Measurements from ENCODE around the gene LGALS3BP.
A peak's percentile ranks its signal among the peaks of the same experiment; 100 is the strongest.

The LGALS3BP gene

DNA sequence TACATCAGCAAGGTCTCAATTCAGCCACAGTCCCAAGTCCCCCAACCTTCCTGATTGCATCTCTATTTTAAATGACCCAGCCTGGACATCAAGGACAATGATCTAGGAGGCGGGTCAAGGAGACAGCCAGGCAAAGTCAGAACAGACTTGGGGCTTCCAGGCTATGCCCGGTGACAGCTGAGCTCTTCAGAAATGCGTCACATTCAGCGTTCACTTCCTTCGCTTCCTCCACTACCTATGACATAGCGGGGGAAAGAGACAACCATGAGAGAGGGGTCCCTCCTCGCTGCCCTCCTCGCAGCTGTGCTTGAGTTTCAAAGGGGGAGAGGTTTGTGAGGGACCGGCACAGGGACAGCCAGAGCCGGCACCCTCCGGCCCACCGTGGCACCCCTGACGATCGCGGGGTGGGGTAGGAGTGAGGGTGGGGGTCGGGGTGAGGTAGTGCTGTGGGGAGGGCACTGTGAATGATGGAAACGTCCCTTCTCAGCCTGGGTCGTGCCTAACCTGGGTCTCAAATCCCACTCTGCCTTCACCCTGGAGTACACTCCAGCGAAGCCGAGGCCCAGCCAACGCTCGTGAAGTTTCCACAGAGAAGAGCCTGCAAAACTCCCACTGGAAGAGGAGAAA, 12.3 kb upstream of the LGALS3BP start:
- no peak overlapping the region for H3K4me3 Mint-ChIP-seq
- DNase-seq: no peak
- H3K27ac Mint-ChIP-seq: no peak overlapping the region
- peaks cover 5 to 8% of the 10 kb centered on the region in 2 donors for H3K4me1 Mint-ChIP-seq (ENCODE audit: low read depth in 2 of 2)
- ATAC-seq (replicated peaks): no peak
- no peaks in the 10 kb centered on the region for H3K9me3 Mint-ChIP-seq
- peaks cover 51% of the 10 kb centered on the region for H3K36me3 Mint-ChIP-seq (ENCODE audit: insufficient read depth)
- no peaks in the 10 kb centered on the region for H3K27me3 Mint-ChIP-seq

- no peak for DNase-seq
- peaks cover 47% of the 10 kb centered on the region for H3K36me3 Mint-ChIP-seq (ENCODE audit: insufficient read depth)
- no peak for ATAC-seq (replicated peaks)
- H3K4me3 Mint-ChIP-seq: no peak overlapping the region
- H3K4me1 Mint-ChIP-seq (ENCODE audit: low read depth in 2 of 2): peaks cover 11 to 16% of the 10 kb centered on the region in 2 donors
- no peaks in the 10 kb centered on the region for H3K27me3 Mint-ChIP-seq
- H3K27ac Mint-ChIP-seq: no peak overlapping the region
- H3K9me3 Mint-ChIP-seq: no peaks in the 10 kb centered on the region
Measured at GRCh38 chr17:78991017-78991738, 11.5 kb upstream of the LGALS3BP start.

DNA sequence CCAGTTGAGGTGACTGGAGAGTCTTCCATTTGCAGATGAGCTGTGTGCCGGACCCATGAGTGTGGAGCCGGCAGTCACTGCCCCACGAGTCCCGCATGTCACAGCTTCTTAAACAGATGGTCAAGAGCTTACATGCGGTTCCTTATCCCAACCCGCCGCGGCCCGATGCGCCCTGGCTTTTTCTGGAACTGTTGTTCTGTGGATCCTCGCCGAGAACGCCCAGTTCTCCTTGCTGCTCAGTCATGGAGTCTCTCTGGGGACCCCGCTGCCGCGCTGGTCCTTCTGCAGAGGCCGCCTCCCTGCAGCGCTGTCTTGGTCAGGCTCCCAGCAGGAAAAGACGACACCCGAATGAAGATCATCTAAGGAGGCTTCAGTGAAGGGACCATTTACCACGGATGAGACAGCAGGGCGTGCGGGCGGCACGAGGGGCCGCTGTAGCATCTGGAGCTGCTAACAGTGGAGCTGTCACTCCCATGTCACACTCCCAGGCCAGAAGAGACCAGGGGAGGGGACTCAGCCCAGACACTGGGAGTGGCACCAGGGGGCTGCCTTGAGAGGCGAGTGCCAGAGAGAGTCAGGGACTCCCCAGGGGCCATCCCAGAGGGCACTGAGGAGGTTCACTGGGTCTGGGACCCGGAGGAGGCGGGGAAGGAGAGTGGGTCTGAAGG, 10.8 kb upstream of the LGALS3BP start:
- Mint-ChIP-seq H3K4me1 (ENCODE audit: low read depth in 2 of 2) (peaks cover 11 to 16% of the 10 kb centered on the region in 2 donors), H3K36me3 (ENCODE audit: insufficient read depth) (peaks cover 40% of the 10 kb centered on the region), H3K27me3 (no peaks in the 10 kb centered on the region), H3K27ac (peak overlapping the region in 1 of 2 donors; percentile 46), H3K4me3 (no peak overlapping the region), H3K9me3 (no peaks in the 10 kb centered on the region)
- DNase-seq: no peak
- ATAC-seq (replicated peaks): no peak

- no peak for ATAC-seq (replicated peaks)
- Mint-ChIP-seq H3K9me3 (no peaks in the 10 kb centered on the region), H3K27me3 (no peaks in the 10 kb centered on the region), H3K4me3 (no peak overlapping the region), H3K27ac (no peak overlapping the region), H3K4me1 (ENCODE audit: low read depth in 2 of 2) (peaks cover 11 to 14% of the 10 kb centered on the region in 2 donors), H3K36me3 (ENCODE audit: insufficient read depth) (peaks cover 34% of the 10 kb centered on the region)
- no peak for DNase-seq
Measured at GRCh38 chr17:78988152-78988551, 8.4 kb upstream of the LGALS3BP start.

GRCh38 chr17:78986649-78987328, 7.1 kb upstream of the LGALS3BP start:
- DNase-seq (no peak), ATAC-seq (replicated peaks) (no peak)
- H3K4me3 Mint-ChIP-seq: no peak overlapping the region
- no peak overlapping the region for H3K27ac Mint-ChIP-seq
- peaks cover 6 to 9% of the 10 kb centered on the region in 2 donors for H3K4me1 Mint-ChIP-seq (ENCODE audit: low read depth in 2 of 2)
- no peaks in the 10 kb centered on the region for H3K9me3 Mint-ChIP-seq
- no peaks in the 10 kb centered on the region for H3K27me3 Mint-ChIP-seq
- H3K36me3 Mint-ChIP-seq (ENCODE audit: insufficient read depth): peaks cover 28% of the 10 kb centered on the region

- Mint-ChIP-seq H3K36me3 (ENCODE audit: insufficient read depth) (peaks cover 27% of the 10 kb centered on the region), H3K27ac (no peak overlapping the region), H3K9me3 (no peaks in the 10 kb centered on the region), H3K4me3 (no peak overlapping the region), H3K4me1 (ENCODE audit: low read depth in 2 of 2) (peaks cover 6 to 9% of the 10 kb centered on the region in 2 donors), H3K27me3 (no peaks in the 10 kb centered on the region)
- peak; percentile 52 for ATAC-seq (replicated peaks)
- no peak for DNase-seq
Measured at GRCh38 chr17:78986048-78986648, 6.4 kb upstream of the LGALS3BP start.

- DNase-seq: no peak
- Mint-ChIP-seq H3K27me3 (no peaks in the 10 kb centered on the region), H3K4me1 (ENCODE audit: low read depth in 2 of 2) (peaks cover 6 to 9% of the 10 kb centered on the region in 2 donors), H3K27ac (no peak overlapping the region), H3K9me3 (no peaks in the 10 kb centered on the region), H3K36me3 (ENCODE audit: insufficient read depth) (peaks cover 21% of the 10 kb centered on the region), H3K4me3 (no peak overlapping the region)
- ATAC-seq (replicated peaks): no peak
Measured at GRCh38 chr17:78985395-78985794, 5.7 kb upstream of the LGALS3BP start.

- no peak for ATAC-seq (replicated peaks)
- Mint-ChIP-seq H3K36me3 (ENCODE audit: insufficient read depth) (no peaks in the 10 kb centered on the region), H3K27ac (no peak overlapping the region), H3K9me3 (no peaks in the 10 kb centered on the region), H3K27me3 (no peaks in the 10 kb centered on the region), H3K4me3 (no peak overlapping the region), H3K4me1 (ENCODE audit: low read depth in 2 of 2) (no peaks in the 10 kb centered on the region)
- no peak for DNase-seq
Measured at GRCh38 chr17:78981010-78981888, 1.5 kb upstream of the LGALS3BP start.

DNA sequence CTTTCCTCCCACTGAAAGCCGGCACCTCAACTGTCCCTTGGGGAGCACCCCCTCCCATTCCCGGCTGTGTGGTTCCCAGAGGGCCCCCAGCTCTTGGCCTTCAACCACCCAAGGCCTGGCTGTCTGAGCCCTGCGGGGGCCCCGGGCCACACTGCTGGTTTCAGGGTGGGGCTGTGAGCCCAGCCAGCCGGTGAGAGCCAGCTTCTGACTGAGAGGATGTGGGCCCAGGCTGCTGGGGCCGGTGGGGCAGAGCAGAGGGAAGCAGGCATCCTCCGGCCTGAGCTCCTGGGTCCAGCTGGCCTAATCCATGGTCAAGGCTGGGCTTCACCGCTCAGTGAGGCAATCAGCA, 875 bp upstream of the LGALS3BP start:
- Mint-ChIP-seq H3K36me3 (ENCODE audit: insufficient read depth) (peaks cover 3% of the 10 kb centered on the region), H3K27me3 (no peaks in the 10 kb centered on the region), H3K27ac (no peak overlapping the region), H3K4me3 (no peak overlapping the region), H3K4me1 (ENCODE audit: low read depth in 2 of 2) (no peaks in the 10 kb centered on the region), H3K9me3 (no peaks in the 10 kb centered on the region)
- ATAC-seq (replicated peaks): no peak
- DNase-seq: no peak

GRCh38 chr17:78977997-78978973, 1.4 kb downstream of the LGALS3BP start:
- no peaks in the 10 kb centered on the region for H3K9me3 Mint-ChIP-seq
- H3K27me3 Mint-ChIP-seq: no peaks in the 10 kb centered on the region
- peaks cover 3% of the 10 kb centered on the region for H3K36me3 Mint-ChIP-seq (ENCODE audit: insufficient read depth)
- no peak overlapping the region for H3K4me3 Mint-ChIP-seq
- DNase-seq: no peak
- H3K4me1 Mint-ChIP-seq (ENCODE audit: low read depth in 2 of 2): no peaks in the 10 kb centered on the region
- no peak for ATAC-seq (replicated peaks)
- H3K27ac Mint-ChIP-seq: no peak overlapping the region

DNA sequence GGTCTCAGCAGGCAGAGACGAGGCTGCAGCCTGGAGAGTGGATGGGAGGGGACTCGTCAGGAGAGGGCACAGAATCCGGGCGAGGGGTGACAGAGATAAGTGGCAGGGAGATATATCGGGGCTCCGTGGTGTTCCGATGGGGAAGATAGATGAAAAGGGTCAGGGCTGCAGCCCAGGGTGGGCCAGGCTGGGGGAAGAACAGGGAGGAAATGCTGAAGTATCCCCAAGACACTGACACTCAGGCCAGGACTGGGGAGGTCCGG, 2.1 kb downstream of the LGALS3BP start:
- H3K27me3 Mint-ChIP-seq: peaks cover 0 to 1% of the 10 kb centered on the region in 2 donors
- H3K4me3 Mint-ChIP-seq: no peak overlapping the region
- H3K27ac Mint-ChIP-seq: no peak overlapping the region
- no peak for ATAC-seq (replicated peaks)
- peaks cover 3% of the 10 kb centered on the region for H3K36me3 Mint-ChIP-seq (ENCODE audit: insufficient read depth)
- H3K9me3 Mint-ChIP-seq: no peaks in the 10 kb centered on the region
- no peaks in the 10 kb centered on the region for H3K4me1 Mint-ChIP-seq (ENCODE audit: low read depth in 2 of 2)
- DNase-seq: no peak

Data from effector memory CD8-positive, alpha-beta T cell (primary cell).